Epithelial cell of esophagus (primary cell): Measurements from ENCODE around the gene RNF220.

Experiments
- DNase-seq: peaks from one replicate; pipeline ENCODE4 v3.0.0; 2010; ENCODE audit warnings: low read depth
- H3K4me3 ChIP-seq: 2 replicates; pipeline ENCODE4 v1.5.1; 2011; ENCODE audit warnings: mild to moderate bottlenecking, low read length, control low read depth
- TF ChIP-seq, protein P1 (sequence below): IDR thresholded peaks from 2 replicates; pipeline ENCODE4 v1.5.1; 2011; ENCODE audit warnings: low read depth, mild to moderate bottlenecking, low read length, control low read depth, inconsistent platforms; ENCODE audit not compliant: insufficient read depth; ENCODE audit errors: missing control alignments

RNF220 gene

DNA sequence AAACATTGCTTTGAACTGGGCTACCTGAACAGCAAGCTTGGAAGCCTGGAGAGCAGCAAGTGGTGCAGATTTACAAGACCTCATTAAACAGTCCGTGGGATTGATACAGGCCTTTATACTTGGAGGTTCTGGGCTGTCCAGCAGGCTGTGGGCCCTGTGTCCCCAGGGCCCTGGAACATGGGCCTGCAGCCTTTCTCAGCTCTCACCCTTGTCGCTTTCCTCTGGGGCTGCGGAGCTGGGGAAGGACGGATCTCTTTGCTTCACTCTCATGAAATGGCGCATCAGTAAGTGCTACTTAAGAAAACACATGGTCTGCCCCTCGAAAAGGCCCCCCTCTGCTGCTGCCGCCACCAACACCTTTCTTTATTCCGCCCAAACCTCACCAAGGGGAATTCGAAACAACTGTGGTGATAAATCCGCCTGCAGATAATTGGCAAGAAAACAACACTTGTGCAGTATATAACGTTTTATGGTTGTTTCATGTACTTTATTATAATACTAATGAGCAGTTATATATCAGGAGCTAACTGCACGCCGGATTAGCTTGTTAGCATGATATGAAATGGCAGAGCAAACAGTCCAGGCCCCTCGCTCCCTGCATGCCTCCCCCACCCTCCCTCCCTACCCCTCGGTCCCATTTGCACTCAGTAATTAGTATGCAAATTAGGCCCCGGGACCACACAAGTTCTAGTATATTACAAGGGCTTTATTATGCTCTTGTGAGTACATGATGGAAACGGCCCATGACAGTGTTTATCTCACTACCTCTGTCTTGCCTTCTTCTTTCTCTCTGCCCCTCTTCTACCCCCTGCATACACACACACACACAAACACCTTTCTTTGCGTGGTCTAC is 131.5 kb downstream of the RNF220 start:
- TF ChIP-seq, protein P1, sequence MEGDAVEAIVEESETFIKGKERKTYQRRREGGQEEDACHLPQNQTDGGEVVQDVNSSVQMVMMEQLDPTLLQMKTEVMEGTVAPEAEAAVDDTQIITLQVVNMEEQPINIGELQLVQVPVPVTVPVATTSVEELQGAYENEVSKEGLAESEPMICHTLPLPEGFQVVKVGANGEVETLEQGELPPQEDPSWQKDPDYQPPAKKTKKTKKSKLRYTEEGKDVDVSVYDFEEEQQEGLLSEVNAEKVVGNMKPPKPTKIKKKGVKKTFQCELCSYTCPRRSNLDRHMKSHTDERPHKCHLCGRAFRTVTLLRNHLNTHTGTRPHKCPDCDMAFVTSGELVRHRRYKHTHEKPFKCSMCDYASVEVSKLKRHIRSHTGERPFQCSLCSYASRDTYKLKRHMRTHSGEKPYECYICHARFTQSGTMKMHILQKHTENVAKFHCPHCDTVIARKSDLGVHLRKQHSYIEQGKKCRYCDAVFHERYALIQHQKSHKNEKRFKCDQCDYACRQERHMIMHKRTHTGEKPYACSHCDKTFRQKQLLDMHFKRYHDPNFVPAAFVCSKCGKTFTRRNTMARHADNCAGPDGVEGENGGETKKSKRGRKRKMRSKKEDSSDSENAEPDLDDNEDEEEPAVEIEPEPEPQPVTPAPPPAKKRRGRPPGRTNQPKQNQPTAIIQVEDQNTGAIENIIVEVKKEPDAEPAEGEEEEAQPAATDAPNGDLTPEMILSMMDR = no peak
- no peak overlapping the region for H3K4me3 ChIP-seq

DNA sequence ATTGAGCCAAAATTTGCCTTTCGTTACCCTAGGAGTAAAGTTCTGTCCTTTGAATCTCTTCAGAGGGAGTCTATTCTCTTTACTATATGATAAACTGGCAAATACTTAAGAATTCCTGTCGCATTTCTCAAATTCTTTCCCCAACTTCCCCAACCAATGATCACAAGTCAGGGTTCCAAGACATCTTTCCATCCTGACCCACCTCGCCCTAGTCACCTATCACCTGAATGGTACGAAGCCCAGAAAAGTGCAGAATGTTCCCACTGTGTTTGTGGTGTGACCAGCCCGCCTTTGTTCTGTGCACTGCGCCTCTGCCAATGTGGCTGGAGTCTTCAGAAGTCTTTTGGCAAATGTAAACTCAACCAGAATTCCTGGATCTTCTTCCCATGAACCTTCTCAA is 132.5 kb downstream of the RNF220 start:
- TF ChIP-seq, protein P1 = no peak
- H3K4me3 ChIP-seq = no peak overlapping the region
- DNase-seq = no peak

More for the DNA sequence above, 131.5 kb downstream of the RNF220 start:
- DNase-seq = no peak

DNA sequence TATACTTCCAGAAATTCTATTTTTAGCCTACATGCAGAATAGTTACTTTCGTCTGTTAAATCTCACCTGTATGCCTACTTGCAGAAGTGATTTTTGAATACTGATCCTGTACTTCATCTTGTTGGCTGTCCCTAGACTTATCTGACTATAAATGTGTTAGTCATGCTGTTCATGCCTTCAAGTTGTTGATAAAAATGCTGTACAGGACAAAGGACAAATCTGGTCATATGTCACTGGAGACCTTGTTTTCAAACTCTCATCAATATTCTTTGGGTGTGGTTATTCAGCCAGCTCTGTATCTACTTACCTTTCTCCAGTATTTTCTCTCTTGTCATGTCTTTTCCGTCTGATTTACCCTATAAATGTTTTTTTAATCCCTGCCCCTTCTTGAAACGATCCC is 132.9 kb downstream of the RNF220 start:
- DNase-seq = no peak
- TF ChIP-seq, protein P1 = no peak
- H3K4me3 ChIP-seq = no peak overlapping the region

GRCh38 chr1:44539991-44540730 is 135.1 kb downstream of the RNF220 start:
- TF ChIP-seq, protein P1 = no peak
- no peak overlapping the region for H3K4me3 ChIP-seq
- no peak for DNase-seq

- DNase-seq = no peak
- H3K4me3 ChIP-seq = no peak overlapping the region
- TF ChIP-seq, protein P1 = no peak
Measured at GRCh38 chr1:44542420-44543063, 137.5 kb downstream of the RNF220 start.

DNA sequence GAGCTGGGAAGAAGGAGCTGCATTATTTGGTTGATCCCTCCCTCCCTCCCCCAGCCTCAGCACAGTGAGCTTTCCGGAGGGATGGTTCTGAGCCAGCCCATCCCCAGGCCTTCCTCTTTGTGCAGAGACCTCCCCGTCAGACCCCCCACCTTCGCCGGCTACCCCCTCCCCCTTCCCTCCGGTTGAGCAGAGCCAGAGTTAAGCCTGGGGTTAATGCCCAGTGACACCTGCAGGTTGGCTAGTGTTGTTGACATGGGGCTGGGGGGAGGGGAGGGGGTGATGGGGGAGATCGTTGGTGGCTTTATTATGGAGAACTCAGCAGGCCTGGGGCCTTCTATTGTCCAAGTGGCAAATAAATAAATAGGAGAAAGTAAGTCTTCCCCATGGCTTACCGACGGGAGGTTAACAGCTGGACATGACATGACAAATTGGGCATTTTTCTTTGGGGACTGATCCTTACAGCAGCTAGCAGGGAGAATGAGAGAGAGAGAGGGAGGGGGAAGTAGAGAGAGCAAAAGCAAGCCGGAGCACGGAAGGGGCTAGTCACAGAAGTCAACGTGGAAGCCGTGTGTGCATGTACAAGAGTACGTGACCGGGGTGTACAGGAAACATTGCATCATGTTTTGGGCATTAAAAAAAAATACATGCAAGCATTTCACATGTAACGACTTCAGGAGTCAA is 138.1 kb downstream of the RNF220 start:
- TF ChIP-seq, protein P1 = no peak
- H3K4me3 ChIP-seq = no peak overlapping the region

More for the DNA sequence above, 138.1 kb downstream of the RNF220 start:
- DNase-seq = no peak
